ENCODE results near the gene UBFD1.
"Not testable (repeated sequence)": the region's sequence is repeated elsewhere in the genome, so short reads cannot be mapped to it uniquely, and the experiment has no call there.

Gene UBFD1

DNA sequence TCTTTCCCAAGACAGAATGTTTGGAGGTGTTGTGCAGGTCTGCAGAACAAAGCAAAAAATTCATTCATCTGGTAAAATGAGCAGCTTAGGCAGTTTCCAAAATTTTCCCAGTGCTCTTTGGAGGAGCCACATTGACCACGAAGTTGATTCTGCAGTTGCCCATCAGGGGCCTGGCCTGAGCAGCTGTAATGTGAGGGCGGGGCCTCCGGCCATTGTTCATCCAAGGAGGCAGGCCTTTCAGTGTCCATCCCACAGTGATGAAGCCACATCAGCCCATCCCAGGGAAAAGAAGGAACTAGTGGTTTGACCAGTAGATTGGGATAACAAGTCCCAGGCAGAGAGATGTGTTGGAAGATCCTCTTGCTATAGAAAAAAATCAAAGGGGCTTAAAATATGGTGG is 10.1 kb downstream of the UBFD1 start:
- DNase-seq = no peak

DNA sequence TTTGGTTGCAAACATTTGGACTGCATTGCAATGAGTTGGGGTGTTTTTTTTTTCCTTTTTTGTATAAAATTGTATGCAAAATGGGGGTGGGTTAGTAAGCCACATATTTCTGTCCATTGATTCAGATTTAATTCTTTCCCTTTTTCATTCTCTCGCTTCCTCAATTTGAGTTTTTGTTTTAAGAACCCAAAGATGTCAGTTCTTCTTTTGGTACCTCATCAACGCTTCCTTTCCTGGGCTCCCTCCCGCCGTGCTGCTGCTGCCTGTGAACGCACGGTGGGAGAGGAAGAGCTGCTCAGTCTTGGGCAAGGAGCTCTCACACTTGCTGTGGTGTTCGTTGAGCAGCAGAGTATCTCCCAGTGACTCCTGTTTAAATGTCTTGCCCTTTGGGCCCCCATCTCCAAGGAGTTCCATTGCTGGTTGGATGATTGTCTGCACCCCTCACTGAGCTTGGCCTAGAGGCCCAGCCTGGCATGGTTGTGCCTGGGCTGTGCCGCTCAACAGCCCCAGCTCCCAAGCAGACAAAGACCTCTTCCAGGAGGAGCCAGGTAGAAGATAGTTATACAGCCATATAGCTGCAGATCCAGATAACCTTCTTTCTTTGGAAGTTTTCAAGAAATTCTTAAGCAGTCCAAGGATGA is 13.6 kb downstream of the UBFD1 start:
- DNase-seq = no peak

DNA sequence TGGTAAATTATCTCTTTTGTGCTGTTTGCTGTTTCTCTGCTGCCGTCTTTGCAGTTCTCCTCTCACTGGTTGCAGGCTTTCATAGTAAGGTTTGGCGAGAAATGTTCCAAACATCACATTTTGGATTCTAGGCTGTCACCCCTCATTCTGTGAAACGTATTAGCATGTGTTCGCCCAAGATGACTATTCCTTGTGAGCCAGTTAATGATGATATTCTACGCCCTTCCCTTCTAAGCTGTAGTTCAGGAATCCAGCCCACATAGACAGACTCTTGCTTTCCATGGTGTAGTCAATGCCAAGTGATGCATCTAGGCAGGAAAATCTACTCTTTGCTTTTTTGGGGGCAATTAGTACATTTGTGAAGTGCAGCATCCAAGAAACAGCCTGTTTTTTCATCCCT is 14.4 kb downstream of the UBFD1 start:
- DNase-seq = no peak

DNA sequence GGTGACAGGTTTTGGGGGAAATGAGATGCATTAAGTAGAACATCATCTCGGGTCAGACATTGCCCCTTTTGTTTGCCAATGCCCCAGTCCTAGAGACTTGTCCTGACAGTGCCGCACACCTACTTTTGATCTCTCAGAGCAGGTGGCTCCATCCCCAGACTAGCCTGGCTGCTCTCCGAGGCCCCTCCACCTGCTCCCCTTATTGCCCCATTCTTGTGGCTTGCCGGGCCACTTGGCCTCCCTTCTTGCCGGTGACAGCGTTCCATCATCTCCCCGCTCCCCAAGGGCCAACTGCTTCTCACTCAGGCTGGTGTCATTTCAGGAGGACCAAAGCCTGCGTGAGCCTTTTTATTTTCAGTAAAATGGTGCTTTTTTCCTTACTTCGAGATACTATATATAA is 14.9 kb downstream of the UBFD1 start:
- no peak for DNase-seq

DNA sequence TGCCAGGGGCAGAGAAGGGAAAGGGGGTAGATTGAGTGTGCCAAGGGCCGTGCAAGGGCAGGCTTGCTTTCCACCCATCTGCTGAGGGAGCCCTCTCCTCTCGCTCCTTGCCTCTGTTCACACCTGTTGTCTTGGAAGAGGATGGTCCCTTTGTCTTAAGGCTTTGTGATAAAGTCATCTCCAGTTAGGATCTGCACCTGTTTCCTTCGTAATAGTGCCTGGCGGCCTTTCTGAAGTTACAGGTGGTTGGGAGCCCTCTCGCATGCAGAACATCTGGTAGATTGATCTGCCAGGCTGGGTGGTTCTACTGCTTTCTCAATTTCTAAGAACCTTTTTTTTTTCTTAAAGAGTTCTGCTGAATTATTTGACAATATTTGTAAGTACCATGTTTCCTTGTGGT is 16.3 kb downstream of the UBFD1 start:
- no peak for DNase-seq

DNA sequence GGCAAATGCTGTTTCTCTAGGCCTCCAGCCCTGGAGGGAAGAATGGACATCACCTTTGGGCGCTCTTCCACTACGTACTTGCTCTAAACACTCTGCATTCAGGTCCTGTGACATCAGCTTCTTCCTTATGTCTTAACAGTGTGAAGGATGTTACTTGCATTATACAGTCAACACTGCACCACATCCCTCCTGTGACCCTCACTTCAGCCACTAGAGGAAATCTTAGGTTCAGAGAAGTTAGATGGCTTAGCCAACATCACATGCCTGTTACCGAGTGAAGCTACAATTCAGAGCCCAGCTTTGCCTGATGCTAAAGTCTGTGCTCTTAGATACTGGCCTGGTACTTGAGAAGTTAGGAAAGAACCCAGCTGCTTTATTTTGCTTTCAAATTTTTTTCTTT is 18.3 kb downstream of the UBFD1 start:
- DNase-seq = no peak

DNA sequence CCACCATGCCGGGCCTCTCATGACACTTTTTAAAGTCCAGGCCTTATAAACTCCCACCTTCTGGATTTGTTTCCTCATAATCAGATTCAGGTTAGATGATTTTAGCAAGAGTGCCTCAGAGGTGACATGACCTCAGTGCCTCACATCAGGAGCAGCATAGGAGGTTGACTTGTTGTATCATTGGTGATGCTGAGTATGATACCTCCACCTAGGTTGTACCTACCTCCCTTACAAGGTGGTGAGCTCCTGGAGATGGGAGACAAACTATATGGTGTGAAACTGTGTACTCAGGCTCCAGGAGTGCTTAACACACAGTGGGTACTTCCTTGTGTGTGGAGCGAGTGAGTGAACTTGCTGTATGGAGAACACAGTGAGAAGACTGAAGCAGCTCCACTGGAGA is 20.0 kb downstream of the UBFD1 start:
- DNase-seq = no peak

DNA sequence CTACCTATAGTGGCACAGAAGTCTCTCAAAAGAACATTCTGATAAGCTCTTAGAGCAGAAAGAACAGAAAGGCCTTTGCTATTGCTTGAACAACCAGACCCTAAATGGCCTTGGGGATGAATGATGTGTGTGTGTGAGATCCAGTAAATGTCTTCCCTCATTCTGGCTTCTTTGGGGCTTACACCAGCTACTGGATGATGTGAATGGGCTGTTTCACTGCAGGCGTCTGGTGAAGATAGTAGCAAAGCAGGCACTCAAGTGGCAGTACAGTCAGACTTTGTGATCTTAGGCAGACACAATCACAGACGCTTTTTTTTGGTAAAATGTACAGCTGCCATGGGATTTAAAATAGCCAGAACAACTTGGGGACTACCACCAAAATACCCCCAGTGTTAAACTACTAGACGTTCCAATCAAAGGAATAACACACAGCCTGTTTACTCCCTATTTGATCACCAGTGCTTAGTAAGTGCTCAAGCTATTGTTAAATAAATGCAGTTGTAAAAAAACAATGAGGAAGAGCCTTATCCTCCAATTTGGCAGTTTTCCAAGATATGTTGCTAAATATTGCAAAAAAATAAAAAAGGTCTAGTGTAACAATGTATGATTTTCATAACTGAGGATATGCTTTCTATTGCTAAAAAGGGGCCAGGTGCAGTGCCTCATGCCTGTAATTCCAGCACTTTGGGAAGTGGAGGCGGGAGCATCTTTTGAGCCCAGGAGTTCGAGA is 20.7 kb downstream of the UBFD1 start:
- DNase-seq = no peak

DNA sequence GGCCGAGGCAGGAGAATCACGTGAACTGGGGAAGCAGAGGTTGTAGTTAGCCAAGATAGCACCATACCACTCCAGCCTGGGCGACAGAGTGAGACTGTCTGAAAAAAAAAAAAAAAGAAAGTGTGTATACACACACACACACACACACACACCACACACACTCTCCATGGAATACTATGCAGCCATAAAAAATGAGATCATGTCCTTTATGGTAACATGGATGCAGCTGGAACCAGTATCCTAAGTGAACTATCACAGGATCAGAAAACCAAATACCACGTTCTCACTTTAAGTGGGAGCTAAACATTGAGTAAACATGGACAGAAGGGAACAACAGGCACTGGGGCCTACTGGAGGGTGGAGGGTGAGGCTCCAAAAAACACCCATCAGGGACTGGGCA is 21.8 kb downstream of the UBFD1 start:
- DNase-seq = no peak

DNA sequence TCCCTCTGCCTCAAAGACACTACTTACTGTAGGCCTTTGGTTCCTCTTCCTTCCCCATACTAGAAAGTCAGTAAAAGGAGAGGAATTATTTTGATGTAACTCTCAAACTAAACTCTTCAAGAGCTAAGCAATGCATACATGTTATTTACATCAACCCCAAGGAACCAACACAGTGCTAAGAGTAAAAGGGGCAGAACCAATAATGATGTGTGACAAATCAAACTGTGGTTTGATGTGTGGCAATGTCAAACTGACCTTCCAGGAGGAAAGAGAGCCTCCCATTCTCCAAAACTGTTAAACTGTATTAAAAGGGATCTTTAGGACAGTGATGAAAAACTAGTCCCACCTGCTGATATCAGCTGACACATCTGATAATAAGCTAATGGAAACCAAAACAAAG is 22.9 kb downstream of the UBFD1 start:
- DNase-seq = no peak

DNA sequence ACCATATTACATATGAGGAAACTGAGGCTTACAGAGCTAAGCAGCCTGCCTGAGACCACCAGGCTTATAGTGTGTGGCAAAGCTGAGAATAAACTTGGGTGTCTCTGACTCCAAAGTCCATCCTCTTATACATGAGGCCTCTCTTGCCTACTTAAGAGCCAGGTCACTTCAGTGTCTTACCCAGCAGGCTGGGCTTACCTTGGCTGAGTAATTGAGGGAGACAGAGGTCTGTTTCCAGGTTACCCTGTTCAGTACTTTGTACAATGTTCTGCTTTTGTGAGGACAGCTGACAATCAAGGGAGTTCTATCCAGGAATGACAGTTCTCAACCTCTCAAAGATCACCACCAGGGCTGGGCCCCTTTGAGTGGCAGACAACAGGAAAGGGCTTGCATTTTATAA is 24.2 kb downstream of the UBFD1 start:
- DNase-seq = no peak

DNA sequence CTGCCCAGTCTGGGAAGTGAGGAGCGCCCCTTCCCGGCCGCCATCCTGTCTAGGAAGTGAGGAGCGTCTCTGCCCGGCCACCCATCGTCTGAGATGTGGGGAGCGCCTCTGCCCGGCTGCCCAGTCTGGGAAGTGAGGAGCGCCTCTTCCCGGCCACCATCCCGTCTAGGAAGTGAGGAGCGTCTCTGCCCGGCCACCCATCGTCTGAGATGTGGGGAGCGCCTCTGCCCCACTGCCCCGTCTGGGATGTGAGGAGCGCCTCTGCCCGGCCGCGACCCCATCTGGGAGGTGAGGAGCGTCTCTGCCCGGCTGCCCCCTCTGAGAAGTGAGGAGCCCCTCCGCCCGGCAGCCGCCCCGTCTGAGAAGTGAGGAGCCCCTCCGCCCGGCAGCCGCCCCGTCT is 25.7 kb downstream of the UBFD1 start:
- not testable (repeated sequence) for DNase-seq

DNA sequence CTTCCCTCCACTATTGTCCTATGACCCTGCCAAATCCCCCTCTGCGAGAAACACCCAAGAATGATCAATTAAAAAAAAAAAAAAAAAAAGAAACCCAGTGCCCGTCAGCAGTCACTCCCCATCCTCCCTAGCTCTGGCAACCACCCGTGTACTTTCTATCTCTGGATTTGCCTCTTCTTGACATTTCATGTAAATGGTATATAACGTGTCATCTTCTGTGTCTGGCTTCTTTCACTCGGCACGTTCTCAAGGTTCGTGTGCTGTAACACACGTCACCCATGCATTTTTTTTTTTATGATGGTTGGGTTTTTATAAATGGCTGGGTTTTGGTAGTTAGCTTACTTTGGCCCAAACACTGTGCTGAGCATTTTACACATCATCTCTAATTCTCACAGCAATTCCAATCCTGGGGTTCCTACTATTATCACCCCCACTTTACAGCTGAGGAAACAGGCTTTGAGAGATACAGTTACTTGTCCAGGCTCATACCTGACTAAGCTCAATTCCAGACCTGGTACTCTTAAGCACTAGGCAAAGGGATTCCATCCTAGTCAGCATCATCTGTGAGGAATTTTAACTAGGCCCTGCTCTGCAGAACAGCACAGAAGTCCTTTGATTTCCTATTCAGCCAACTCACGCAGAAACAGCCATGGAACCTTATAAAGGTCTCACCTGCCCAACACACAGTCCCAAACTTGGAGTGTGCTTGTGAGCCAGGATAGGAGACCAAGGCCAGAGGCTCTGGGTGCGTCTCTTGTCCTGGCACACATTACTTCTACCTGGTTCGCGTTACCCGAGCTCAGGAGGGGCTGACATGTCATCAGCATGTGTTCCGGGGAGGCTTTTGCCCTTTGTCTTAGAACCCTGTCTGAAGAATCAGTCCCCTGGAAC is 26.9 kb downstream of the UBFD1 start:
- no peak for DNase-seq

DNA sequence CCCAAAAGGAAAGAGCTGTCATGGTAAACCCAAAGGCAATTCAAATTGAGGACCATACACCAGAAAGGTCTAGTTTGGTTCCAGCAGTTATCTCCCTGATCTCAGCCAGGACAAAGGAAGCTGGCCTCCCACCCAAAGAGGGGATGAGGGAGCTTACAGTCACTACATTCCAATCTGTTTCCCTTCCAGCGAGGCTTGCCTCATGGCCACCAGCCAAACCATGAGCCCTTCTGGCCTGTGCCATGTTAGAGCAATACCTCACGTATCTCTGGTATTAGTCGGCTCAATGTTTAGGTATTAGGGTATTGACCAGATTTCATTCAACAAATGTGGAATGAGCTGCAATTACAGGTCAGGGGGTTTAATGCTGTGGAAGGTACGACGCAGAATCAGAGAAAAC is 30.2 kb downstream of the UBFD1 start:
- peak; percentile 75 for DNase-seq

DNA sequence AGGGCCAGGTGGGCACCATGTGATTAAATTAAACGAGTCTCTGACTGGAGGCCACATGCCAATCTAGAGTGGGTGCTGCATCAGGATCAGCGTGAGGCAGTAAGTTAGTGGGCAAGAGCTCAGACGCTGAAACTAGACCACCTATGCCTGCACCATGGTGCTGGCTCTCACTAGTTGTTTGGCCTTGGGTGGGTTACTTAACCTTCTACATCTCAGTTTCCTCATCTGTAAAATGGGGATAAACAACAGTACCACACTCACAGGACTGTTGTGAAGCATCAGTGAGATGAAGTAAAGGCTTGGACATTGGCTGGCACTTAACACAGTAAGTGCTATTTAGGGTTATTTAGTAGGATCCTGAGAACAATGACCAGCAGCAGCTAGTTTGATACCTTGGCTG is 32.7 kb downstream of the UBFD1 start:
- no peak for DNase-seq

DNA sequence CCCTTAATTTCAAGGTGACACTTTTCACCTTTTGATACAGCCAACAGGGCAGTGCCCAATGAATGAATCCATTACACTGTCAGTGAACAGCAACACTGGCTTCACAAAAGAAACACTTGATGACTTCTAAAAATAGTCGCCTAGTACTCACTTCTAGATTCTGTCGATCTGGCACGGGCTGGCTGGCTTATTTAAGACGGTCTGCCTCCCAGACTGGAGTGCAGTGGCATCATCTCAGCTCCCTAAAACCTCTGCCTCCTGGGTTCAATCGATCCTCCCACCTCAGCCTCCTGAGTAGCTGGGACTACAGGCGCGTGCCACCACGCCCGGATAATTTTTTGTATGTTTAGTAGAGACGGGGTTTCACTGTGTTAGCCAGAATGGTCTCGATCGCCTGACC is 36.7 kb downstream of the UBFD1 start:
- DNase-seq = no peak

DNA sequence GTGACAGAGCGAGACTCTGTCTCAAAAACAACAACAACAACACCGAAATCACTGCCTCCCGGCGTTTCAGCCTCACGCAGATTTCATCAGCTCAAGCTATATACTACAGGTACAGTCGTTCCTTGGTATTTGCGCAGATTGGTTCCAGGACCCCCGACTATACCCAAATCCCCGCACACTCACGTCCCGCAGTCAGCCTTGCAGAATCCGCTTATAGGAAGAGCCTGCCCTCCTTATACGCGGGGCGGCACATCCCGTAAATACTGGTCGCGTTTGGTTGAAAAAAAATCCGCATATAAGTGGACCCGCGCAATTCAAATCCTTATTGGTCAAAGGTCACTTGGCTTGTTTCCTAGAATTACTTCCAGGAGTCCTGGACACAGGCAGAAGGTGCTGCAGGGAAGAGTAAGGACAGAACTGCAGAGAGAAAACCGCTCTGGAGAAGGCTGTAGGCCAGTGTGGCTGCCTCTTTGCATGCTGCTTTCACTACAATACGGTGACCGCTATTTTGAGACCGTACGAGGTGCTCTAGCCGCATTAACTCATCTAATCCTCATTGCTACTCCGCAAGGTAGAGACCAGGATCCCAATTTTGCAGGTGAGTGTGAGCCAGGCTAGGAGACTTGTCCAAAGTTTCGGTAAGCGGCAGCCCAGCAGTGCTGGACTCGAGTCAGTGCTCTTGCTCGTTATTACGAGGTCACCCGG is 37.9 kb downstream of the UBFD1 start:
- DNase-seq = no peak

DNA sequence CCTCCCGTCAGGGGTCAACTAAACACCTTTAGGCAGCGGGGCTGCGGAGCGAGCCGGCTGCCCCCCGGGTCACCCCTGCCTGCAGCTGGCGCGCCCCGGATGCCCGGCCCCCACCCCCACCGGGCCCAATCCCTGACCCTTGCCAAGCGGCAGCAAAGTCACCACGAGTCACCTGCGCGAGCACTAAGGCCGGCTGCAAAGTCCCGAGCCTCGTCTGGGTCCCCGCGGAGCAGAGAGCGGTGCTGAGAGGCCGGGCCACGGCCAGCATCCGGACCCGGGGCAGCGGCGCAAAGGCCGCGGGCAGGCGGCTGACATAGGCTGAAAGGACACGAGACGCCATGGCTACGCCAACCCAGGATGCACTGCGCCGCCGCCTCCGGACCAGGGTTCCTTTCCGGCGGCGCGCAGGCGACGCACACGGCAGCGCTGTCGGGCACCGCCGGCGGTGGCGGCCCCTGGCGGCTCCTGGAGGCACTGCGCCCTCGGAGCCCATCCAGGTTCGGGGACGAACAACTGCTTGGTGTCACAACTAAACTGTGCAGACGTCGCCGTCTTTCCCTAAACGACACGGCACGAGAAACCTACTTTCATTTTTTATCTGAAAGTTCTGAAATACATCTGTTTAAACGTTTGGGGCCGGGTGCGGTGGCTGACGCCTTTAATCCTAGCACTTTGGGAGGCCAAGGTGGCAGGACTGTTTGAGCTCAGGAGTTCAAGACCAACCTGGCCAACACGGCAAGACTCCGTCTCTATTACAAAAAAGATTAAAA is 38.6 kb downstream of the UBFD1 start, which contains the start of gene NDUFAB1:
Gene NDUFAB1, minus strand, starts transcription at position 366 of the 770 bp plus-strand sequence. Its CDS starts 26 bp downstream, at position 340.
- peak; percentile 89 for DNase-seq

DNA sequence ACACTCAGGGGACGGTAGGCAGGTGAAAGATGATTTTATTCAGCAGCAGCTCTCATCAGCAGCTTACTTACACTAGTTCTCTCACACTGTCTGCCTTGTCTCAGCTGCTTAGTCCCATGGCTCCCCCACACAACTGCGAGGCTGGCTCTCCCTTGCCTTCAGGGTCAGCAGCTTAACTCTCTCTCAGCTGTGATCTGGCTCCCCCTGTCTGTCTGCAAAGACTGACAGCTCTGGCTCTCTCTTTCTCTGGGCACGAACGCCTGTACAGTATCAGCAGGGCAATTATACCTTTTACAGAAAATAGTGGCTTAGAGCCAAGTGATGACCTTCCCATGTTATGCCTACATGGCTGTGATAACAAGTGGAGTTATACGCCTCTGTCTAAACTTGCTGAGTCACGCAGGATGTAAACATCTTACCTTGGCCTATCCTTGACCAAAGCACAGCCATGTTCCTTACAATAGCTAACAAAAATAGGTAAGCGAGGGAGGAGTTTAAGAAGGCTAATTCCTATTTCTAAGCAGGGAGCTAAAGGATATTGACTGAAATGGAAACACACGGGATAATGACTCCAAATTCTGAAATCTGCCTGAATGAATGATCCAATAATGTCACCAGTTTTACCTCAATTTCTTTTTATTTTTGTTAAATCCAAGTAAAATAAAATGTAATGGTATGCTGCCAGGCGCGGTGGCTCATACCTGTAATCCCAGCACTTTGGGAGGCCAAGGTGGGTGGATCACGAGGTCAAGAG is 39.7 kb downstream of the UBFD1 start:
- no peak for DNase-seq

DNA sequence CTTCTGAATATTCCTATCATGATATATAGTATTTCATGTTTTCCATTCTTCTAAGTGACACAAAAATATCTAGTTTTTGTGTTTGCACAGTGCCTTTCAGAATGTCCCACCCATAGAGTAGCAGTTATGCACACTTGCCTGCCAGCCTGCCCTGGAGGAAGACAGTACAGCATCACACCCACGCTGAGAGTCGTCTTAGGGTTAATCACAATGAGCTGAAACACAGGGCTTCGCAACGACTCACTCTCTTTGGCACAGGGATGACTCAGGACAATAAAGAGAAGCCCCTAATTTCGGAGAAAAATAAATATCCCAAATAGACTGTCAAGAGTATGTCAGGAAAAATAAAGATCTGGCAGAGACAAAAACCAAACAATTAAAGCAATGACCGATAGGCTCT is 50.2 kb downstream of the UBFD1 start:
- peak; percentile 37 for DNase-seq

DNA sequence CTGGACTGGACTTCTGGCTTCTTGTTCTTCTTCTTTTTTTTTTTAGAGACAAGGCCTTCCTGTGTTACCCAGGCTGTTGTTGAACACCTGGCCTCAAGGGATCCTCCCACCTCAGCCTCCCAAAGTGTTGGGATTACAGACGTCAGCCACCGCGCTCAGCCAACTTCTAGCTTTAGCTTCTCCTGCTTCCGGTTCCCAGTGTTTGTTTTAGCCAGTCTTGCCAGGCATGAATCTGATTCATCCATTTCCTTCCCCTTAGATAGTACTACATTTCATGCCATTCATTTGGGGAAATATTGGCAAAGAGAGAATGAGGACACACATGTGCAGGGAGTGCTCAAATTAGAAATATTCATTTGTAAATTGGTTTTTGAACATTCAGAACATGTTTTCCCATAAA is 50.7 kb downstream of the UBFD1 start:
- DNase-seq = peak; percentile 48

Measured in fibroblast of skin of back (primary cell).